HG03442 (cell line): ENCODE results near the gene N4BP2L2.

Source experiments
- ATAC-seq: cut with Tn5 transposase; IDR thresholded peaks from one replicate; pipeline ENCODE4 v1.9.1; 2021; ENCODE audit warnings: mild to moderate bottlenecking, moderate library complexity; ENCODE audit not compliant: unreplicated experiment

Gene N4BP2L2

DNA sequence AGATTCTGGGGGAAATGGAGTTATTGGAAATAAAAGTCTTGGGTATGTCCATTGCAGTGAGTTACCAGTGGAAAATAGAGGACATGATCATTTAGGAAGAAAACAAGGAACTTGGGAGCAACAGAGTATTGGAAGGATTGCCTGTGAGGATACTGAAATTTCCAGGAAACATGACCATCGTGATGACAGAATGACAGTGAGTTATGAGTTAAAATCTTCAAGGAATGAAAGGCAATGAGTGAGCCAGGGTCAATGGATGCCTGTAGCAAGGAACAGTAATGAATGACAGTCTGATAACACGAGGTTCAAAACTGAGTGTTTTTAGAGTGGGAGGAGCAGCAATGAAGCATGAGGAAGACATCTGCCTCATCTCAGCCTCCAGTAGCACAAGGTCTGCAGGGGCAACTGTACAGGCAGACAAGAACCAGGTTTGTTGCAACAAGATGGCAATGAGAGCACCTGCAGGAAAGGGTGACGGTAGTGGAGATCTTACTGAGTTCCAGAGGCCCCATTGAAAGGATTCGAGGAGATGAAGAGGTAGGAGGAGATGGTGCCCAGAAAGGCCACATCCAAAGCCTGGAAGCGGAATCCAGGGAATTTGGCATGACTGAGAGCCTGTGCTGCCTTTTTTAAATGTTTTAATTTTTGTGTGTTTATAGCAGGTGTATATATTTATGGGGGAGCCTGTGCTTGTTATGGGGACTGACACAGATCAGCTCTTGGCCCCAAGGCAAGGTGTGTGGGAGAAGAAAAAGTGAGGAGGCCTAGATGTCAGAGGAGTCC, 154.6 kb downstream of the N4BP2L2 start:
- no peak for ATAC-seq
